Measurements from ENCODE around the gene ADGRA3.

DNA sequence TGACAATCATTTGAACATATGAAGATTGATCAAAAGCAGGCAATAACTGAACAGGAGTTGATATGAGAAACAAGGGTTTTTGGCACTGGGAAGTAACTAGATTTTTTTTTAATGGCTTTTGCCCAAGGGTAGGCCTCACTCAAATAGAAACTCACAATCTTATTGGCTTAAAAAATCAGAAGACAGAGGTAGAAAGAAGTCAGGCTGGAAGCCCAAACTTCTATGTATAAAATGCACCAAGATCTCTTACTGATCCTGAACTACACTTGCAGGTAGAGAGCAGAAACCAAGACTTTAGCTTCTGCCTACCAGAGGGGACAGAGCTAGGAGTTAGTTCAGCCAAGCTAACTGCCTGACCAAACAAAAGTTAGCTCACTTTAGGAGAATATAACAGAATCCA is 74.9 kb downstream of the ADGRA3 start:
- TF ChIP-seq RNF2 (conservative IDR thresholded peaks at IDR 0.05; ENCODE audit: low read depth) (no peak), YY1 (IDR thresholded peaks at IDR 0.05; ENCODE audit: insufficient read depth, insufficient replicate concordance, low read depth, low read length) (no peak)
